ENCODE data around the gene MCM9. TPM values are rescaled to one million over a fixed set of nuclear protein-coding genes. Genes with fewer than 3 reads are reported as not detected.

The MCM9 gene
- total and polyA plus RNA-seq, 2 of the 4 experiments (the other 2 are of a cell fraction) = 3.5 to 7.2 TPM

DNA sequence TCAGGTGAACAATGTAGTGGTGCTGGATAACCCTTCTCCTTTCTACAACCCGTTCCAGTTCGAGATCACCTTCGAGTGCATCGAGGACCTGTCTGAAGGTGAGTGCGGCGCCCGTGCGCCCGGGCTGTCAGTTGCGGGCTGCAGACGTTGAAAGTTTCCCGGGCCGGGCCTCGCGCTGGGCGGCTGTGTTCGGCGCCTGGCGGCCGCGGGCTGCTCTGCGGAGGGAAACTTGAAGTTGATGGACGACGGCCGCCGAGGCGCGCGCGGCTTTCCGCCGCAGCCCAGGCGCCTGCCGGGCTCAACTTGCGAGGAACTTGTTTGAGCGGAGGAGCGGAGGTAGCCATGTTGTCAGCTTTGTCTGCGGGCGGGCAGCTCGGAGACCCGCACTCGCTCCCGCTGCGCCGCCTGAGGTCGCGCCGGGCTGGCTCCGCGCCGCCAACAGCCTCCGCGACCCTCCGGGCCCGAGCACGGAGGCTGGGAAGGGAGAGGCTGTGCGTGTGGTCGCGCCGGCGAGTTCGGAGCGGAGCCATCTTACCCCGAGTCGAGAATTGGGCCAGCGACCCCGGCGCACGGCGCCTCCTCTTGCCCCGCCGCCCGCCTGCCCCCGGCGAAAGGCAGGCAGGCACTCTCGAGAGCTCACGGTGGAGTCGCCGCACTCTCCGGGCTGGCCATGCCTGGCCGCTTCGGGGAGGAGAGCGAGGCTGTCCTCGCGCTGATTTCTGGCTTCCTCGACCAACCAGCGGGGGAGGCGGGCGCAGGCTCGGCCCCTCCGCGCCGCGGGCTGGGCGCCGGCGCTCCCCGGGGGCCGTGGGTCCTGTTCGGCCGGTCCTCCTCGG lies 40.3 kb downstream of the MCM9 start (continued):
- TF ChIP-seq FOS (IDR thresholded peaks at IDR 0.05; ENCODE audit: low read depth, low read length) = no peak
- TF ChIP-seq RAD21 (IDR thresholded peaks at IDR 0.05; ENCODE audit: low read length) = no peak
- TF ChIP-seq CHD1 (IDR thresholded peaks at IDR 0.05; ENCODE audit: low read depth, low read length) = 0 out of 2 replicates have a peak, but pooled peaks have one; percentile 40
- no peak for TF ChIP-seq RFX5 (IDR thresholded peaks at IDR 0.05; ENCODE audit: low read depth, low read length)

Data from IMR-90 (cell line).